Upper lobe of left lung (tissue), 6 donors: ENCODE measurements around the gene PLA2G15. TPM values are rescaled to one million over a fixed set of nuclear protein-coding genes. Genes with fewer than 3 reads are reported as not detected.

ENCODE experiments used
- ATAC-seq, 2 donors: fragments of 200-7000 bp; cut with Tn5 transposase; one replicate each; pipeline ENCODE4 v1.9.1; 2022; ENCODE audit warnings: mild to moderate bottlenecking in 2 of 2, moderate library complexity in 2 of 2; ENCODE audit not compliant: low FRiP score in 2 of 2
- DNase-seq, 2 donors: peaks; one replicate each; pipeline ENCODE4 v3.0.0-alpha.2; 2019 to 2020
- H3K27ac ChIP-seq, 4 donors: fragments of 200-600 bp; sonication (generic); one replicate each; pipeline ENCODE4 v1.5.1; 2016 to 2019
- H3K27me3 ChIP-seq, 4 donors: fragments of 200-600 bp; sonication (generic); one replicate each; pipeline ENCODE4 v1.5.1; 2017 to 2019
- H3K36me3 ChIP-seq, 4 donors: fragments of 200-600 bp; sonication (generic); one replicate each; pipeline ENCODE4 v1.5.1; 2016 to 2019
- H3K4me1 ChIP-seq, 4 donors: fragments of 200-600 bp; sonication (generic); one replicate each; pipeline ENCODE4 v1.5.1; 2018 to 2019
- H3K4me3 ChIP-seq, 4 donors: fragments of 200-600 bp; sonication (generic); one replicate each; pipeline ENCODE4 v1.5.1; 2017 to 2019; ENCODE audit warnings: mild to moderate bottlenecking in 2 of 4, moderate library complexity in 1 of 4
- H3K9me3 ChIP-seq, 4 donors: fragments of 200-600 bp; sonication (generic); one replicate each; pipeline ENCODE4 v1.5.1; 2018 to 2019
- EP300 ChIP-seq, 4 donors: sonication (generic); formaldehyde crosslinking; IDR thresholded peaks; one replicate each; pipeline ENCODE4 v1.5.1; 2017; ENCODE audit warnings: antibody characterized with exemption in 4 of 4, control low read depth in 2 of 4
- POLR2A ChIP-seq, 4 donors: fragments of 450-650 bp; IDR thresholded peaks; one replicate each; pipeline ENCODE4 v1.5.1; 2016 to 2017; ENCODE audit warnings: antibody characterized with exemption in 4 of 4, mild to moderate bottlenecking in 2 of 4
- POLR2AphosphoS5 ChIP-seq, 2 donors: sonication (generic); formaldehyde crosslinking; IDR thresholded peaks; one replicate each; pipeline ENCODE4 v1.5.1; 2017; ENCODE audit warnings: antibody characterized with exemption in 2 of 2
- WGBS, 2 donors: methylation state at CpG; one replicate each; pipeline ENCODE4 v1.1.5; 2017 to 2018; 5-methylcytosine and 5-hydroxymethylcytosine counted together
- total RNA-seq, 6 donors: library from RNA; depleted of rRNA in 4 of 6; stranded (reverse); fragments of >200 nt in 4 of 6; gene quantifications; one replicate each; pipeline versions ENCODE4 v1.1.0 to v1.2.1, GENCODE V29; 2016 to 2021
- TF ChIP-seq, protein P1 (sequence below), 6 experiments: fragments of 450-650 bp in 4 of 6; fragments of 200-600 bp in 2 of 6; sonication (generic) in 2 of 6; IDR thresholded peaks; one replicate each; pipeline ENCODE4 v1.5.1; 2016 to 2019; ENCODE audit warnings: antibody characterized with exemption in 6 of 6
- donor health status: DM: no; HTN: no; CAD: no; lungs with moderate emphysema.
- donor health status: DM: no; HTN: yes; CAD: no; lungs with severe emphysema.

PLA2G15 gene
- total RNA-seq, 6 donors from 2014 or later = 25.6 to 84.8 (median 57.5) TPM

DNA sequence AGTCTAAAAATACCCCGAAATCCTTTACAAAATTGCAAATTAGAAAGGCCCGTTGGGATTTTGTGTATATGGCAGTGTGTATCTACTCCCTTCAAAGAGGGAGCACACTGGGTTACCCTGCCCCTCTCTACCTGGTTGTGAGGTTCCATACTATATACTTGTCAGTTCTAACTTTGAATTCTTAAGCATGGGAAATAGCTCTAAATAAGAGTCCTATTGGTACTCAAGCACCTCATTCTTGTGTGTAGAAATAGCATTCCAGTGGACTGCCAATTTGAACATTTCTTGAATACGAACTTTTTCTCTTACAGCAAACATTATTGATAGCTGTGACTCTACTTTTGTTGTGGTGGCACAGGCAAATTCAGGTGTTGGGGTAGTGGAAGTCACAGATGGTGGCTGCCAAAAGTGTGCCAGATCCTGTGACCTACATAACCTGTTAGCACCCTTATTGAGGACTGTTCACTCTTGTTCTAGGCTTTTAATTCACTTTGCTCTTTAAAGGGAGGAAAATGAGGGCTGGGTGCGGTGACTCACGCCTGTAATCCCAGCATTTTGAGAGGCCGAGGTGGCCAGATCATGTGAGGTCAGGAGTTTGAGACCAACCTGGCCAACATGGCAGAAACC lies 25.3 kb upstream of the PLA2G15 start:
- TF ChIP-seq EP300 (IDR thresholded peaks at IDR 0.05) (no peak), POLR2AphosphoS5 (IDR thresholded peaks at IDR 0.05) (no peak), POLR2A (IDR thresholded peaks at IDR 0.05) (no peak)
- TF ChIP-seq, protein P1, sequence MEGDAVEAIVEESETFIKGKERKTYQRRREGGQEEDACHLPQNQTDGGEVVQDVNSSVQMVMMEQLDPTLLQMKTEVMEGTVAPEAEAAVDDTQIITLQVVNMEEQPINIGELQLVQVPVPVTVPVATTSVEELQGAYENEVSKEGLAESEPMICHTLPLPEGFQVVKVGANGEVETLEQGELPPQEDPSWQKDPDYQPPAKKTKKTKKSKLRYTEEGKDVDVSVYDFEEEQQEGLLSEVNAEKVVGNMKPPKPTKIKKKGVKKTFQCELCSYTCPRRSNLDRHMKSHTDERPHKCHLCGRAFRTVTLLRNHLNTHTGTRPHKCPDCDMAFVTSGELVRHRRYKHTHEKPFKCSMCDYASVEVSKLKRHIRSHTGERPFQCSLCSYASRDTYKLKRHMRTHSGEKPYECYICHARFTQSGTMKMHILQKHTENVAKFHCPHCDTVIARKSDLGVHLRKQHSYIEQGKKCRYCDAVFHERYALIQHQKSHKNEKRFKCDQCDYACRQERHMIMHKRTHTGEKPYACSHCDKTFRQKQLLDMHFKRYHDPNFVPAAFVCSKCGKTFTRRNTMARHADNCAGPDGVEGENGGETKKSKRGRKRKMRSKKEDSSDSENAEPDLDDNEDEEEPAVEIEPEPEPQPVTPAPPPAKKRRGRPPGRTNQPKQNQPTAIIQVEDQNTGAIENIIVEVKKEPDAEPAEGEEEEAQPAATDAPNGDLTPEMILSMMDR (IDR thresholded peaks at IDR 0.05) = no peak
- no peaks in the 10 kb centered on the region for H3K27me3 ChIP-seq
- ATAC-seq = peak in 1 of 2 donors; percentile 51
- H3K27ac ChIP-seq = peak overlapping the region; percentile 31 to 64 (median 37)
- peak in 1 of 2 donors; percentile 44 for DNase-seq
- no peak overlapping the region for H3K4me3 ChIP-seq
- 73 to 85% methylated on average over 6 of the region's 6 CpGs for WGBS, 2 donors
- peaks cover 0 to 23% (median 0%) of the 10 kb centered on the region in 4 donors for H3K4me1 ChIP-seq
- peaks cover 0 to 29% (median 0%) of the 10 kb centered on the region in 4 donors for H3K36me3 ChIP-seq
- H3K9me3 ChIP-seq = no peaks in the 10 kb centered on the region

DNA sequence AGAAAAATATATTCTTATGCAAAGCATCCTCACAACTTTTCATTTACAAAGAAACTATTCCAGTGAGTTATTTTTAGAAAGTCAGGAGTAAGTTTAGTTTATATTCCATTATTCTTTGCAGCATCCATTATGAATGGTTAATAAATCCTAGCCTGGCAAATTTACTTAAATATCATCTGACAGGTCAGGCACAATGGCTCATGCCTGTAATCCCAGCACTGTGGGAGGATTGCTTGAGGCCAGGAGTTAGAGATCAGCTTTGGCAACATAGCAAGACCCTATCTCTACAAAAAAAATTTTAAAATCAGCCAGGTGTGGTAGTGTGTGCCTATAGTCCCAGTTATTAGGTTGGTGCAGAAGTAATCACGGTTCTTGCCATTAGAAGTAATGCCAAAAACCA lies 22.1 kb upstream of the PLA2G15 start:
- Histone ChIP-seq H3K4me3 (no peak overlapping the region), H3K4me1 (peaks cover 0 to 24% (median 11%) of the 10 kb centered on the region in 4 donors), H3K27me3 (no peaks in the 10 kb centered on the region), H3K36me3 (peaks cover 0 to 38% (median 3%) of the 10 kb centered on the region in 4 donors), H3K9me3 (no peaks in the 10 kb centered on the region), H3K27ac (no peak overlapping the region)
- ATAC-seq (no peak), DNase-seq (no peak)
- WGBS, 2 donors = 89 to 100% methylated on average over 1 of the region's 1 CpG
- no peak for TF ChIP-seq POLR2AphosphoS5 (IDR thresholded peaks at IDR 0.05)
- TF ChIP-seq, protein P1 (IDR thresholded peaks at IDR 0.05) = no peak
- no peak for TF ChIP-seq EP300 (IDR thresholded peaks at IDR 0.05)
- no peak for TF ChIP-seq POLR2A (IDR thresholded peaks at IDR 0.05)

DNA sequence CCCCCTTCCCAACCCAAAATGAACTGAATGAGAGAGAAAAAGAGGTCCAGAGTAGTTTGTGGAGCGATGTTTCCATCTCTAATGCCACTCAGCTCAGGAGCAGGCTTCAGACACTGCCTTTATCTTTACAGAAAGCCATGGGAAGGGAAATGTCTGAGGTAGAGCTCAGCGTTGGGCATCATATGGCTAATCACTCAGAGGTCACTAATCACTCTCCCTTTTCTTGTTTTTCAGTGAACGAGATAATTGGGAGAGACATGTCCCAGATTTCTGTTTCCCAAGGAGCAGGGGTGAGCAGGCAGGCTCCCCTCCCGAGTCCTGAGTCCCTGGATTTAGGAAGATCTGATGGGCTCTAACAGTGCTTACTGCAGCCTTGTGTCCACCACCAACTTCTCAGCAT lies 19.1 kb upstream of the PLA2G15 start:
- Histone ChIP-seq H3K9me3 (no peaks in the 10 kb centered on the region), H3K4me1 (peaks cover 3 to 29% (median 24%) of the 10 kb centered on the region in 4 donors), H3K4me3 (no peak overlapping the region), H3K27ac (no peak overlapping the region), H3K36me3 (peaks cover 0 to 52% (median 13%) of the 10 kb centered on the region in 4 donors), H3K27me3 (no peaks in the 10 kb centered on the region)
- ATAC-seq (no peak), DNase-seq (no peak)
- 86 to 95% methylated on average over 4 of the region's 4 CpGs for WGBS, 2 donors
- TF ChIP-seq, protein P1 (IDR thresholded peaks at IDR 0.05) = no peak
- TF ChIP-seq EP300 (IDR thresholded peaks at IDR 0.05) (no peak), POLR2A (IDR thresholded peaks at IDR 0.05) (no peak), POLR2AphosphoS5 (IDR thresholded peaks at IDR 0.05) (no peak)

DNA sequence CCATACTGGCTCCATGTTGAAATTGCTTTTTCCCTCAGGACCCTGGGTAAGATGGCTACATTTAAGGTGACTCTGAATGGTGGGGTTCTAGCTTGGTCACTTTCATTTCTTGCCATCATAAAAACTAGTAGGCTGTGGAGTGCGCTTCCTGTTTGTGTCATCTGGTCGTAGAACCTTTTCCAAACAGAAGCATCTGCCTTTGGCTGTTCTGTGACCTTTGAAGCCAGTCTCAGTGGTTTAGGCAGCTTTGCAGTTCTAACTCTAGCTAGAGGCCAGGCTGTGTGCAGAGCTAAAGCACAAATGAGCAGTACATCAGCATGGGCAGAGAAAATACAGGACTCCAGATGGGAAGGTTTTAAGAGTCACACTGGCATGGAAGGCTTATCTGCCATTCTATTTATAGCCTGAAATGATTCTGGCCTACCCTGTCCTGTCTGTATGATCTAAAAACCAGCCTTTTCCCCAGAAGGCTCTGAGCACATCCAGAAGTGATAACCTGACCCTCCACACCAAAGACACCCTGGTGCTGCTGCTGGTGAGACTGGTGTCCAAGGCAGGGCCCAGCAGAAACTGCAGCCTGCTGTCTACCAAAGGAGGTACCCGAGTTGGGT lies 17.9 kb upstream of the PLA2G15 start:
- peaks cover 3 to 29% (median 24%) of the 10 kb centered on the region in 4 donors for H3K4me1 ChIP-seq
- 52 to 71% methylated on average over 3 of the region's 3 CpGs for WGBS, 2 donors
- H3K27me3 ChIP-seq = no peaks in the 10 kb centered on the region
- TF ChIP-seq, protein P1 (IDR thresholded peaks at IDR 0.05) = no peak
- no peak for TF ChIP-seq EP300 (IDR thresholded peaks at IDR 0.05)
- TF ChIP-seq POLR2A (IDR thresholded peaks at IDR 0.05) = no peak
- no peak for TF ChIP-seq POLR2AphosphoS5 (IDR thresholded peaks at IDR 0.05)
- H3K4me3 ChIP-seq = no peak overlapping the region
- peak overlapping the region in 3 of 4 donors; percentile 6 to 44 (median 32) for H3K27ac ChIP-seq
- no peak for DNase-seq
- peaks cover 0 to 58% (median 23%) of the 10 kb centered on the region in 4 donors for H3K36me3 ChIP-seq
- H3K9me3 ChIP-seq = no peaks in the 10 kb centered on the region
- no peak for ATAC-seq
